Measurements from ENCODE around the gene NME1. TPM values are rescaled to one million over a fixed set of nuclear protein-coding genes. Genes with fewer than 3 reads are reported as not detected.
A peak's percentile ranks its signal among the peaks of the same experiment; 100 is the strongest.

The NME1 gene
- total RNA-seq, 1 donor from 2014 or later = 96.5 TPM

- Mint-ChIP-seq H3K36me3 (ENCODE audit: insufficient read depth) (no peaks in the 10 kb centered on the region), H3K4me3 (ENCODE audit: low read depth) (no peak overlapping the region), H3K9me3 (ENCODE audit: low read depth) (no peaks in the 10 kb centered on the region), H3K27ac (no peak overlapping the region), H3K4me1 (ENCODE audit: low read depth) (peaks cover 17% of the 10 kb centered on the region), H3K27me3 (no peaks in the 10 kb centered on the region)
- no peak for DNase-seq (ENCODE audit: low spot score, unreplicated experiment)
- TF ChIP-seq CTCF (IDR thresholded peaks at IDR 0.05; ENCODE audit: unreplicated experiment) = no peak
These were observed 10.8 kb upstream of the NME1 start for GRCh38 chr17:51142597-51142996.

GRCh38 chr17:51144266-51145022 lies 8.9 kb upstream of the NME1 start:
- H3K4me1 Mint-ChIP-seq (ENCODE audit: low read depth) = peaks cover 17% of the 10 kb centered on the region
- H3K9me3 Mint-ChIP-seq (ENCODE audit: low read depth) = no peaks in the 10 kb centered on the region
- H3K4me3 Mint-ChIP-seq (ENCODE audit: low read depth) = no peak overlapping the region
- no peak for DNase-seq (ENCODE audit: low spot score, unreplicated experiment)
- TF ChIP-seq CTCF (IDR thresholded peaks at IDR 0.05; ENCODE audit: unreplicated experiment) = no peak
- H3K27me3 Mint-ChIP-seq = no peaks in the 10 kb centered on the region
- no peaks in the 10 kb centered on the region for H3K36me3 Mint-ChIP-seq (ENCODE audit: insufficient read depth)
- H3K27ac Mint-ChIP-seq = peak overlapping the region; percentile 70

- no peaks in the 10 kb centered on the region for H3K27me3 Mint-ChIP-seq
- no peak overlapping the region for H3K27ac Mint-ChIP-seq
- no peak overlapping the region for H3K4me3 Mint-ChIP-seq (ENCODE audit: low read depth)
- no peaks in the 10 kb centered on the region for H3K36me3 Mint-ChIP-seq (ENCODE audit: insufficient read depth)
- DNase-seq (ENCODE audit: low spot score, unreplicated experiment) = no peak
- no peak for TF ChIP-seq CTCF (IDR thresholded peaks at IDR 0.05; ENCODE audit: unreplicated experiment)
- peaks cover 17% of the 10 kb centered on the region for H3K4me1 Mint-ChIP-seq (ENCODE audit: low read depth)
- no peaks in the 10 kb centered on the region for H3K9me3 Mint-ChIP-seq (ENCODE audit: low read depth)
These were observed 5.7 kb upstream of the NME1 start for GRCh38 chr17:51147650-51148049.

- Mint-ChIP-seq H3K27me3 (no peaks in the 10 kb centered on the region), H3K9me3 (ENCODE audit: low read depth) (no peaks in the 10 kb centered on the region), H3K4me1 (ENCODE audit: low read depth) (peaks cover 16% of the 10 kb centered on the region), H3K27ac (peak overlapping the region; percentile 45), H3K4me3 (ENCODE audit: low read depth) (no peak overlapping the region), H3K36me3 (ENCODE audit: insufficient read depth) (no peaks in the 10 kb centered on the region)
- DNase-seq (ENCODE audit: low spot score, unreplicated experiment) = no peak
- no peak for TF ChIP-seq CTCF (IDR thresholded peaks at IDR 0.05; ENCODE audit: unreplicated experiment)
These were observed 4.2 kb upstream of the NME1 start for GRCh38 chr17:51149163-51149562.

GRCh38 chr17:51150932-51151331 lies 2.4 kb upstream of the NME1 start:
- Mint-ChIP-seq H3K9me3 (ENCODE audit: low read depth) (no peaks in the 10 kb centered on the region), H3K36me3 (ENCODE audit: insufficient read depth) (no peaks in the 10 kb centered on the region), H3K27ac (peak overlapping the region; percentile 44), H3K27me3 (no peaks in the 10 kb centered on the region), H3K4me3 (ENCODE audit: low read depth) (no peak overlapping the region), H3K4me1 (ENCODE audit: low read depth) (peaks cover 10% of the 10 kb centered on the region)
- no peak for DNase-seq (ENCODE audit: low spot score, unreplicated experiment)
- no peak for TF ChIP-seq CTCF (IDR thresholded peaks at IDR 0.05; ENCODE audit: unreplicated experiment)
